Esophagus (tissue), 2 donors: ENCODE data around the gene HLA-DMA. TPM values are rescaled to one million over a fixed set of nuclear protein-coding genes. Genes with fewer than 3 reads are reported as not detected.

Experiments used
- H3K27ac ChIP-seq, 2 donors: one replicate each; pipeline ENCODE4 v1.5.1; 2013; ENCODE audit warnings: low read depth in 2 of 2, mild to moderate bottlenecking in 2 of 2, inconsistent platforms in 1 of 2, low read length in 1 of 2, moderate library complexity in 1 of 2
- H3K27me3 ChIP-seq, 2 donors: one replicate each; pipeline ENCODE4 v1.6.1; 2013; ENCODE audit warnings: low read length in 2 of 2, control low read depth in 1 of 2, mild to moderate bottlenecking in 1 of 2; ENCODE audit not compliant: insufficient read depth in 2 of 2, control insufficient read depth in 1 of 2
- H3K36me3 ChIP-seq, 2 donors: one replicate each; pipeline ENCODE4 v1.6.1; 2013; ENCODE audit warnings: low read length in 1 of 2; ENCODE audit not compliant: control insufficient read depth in 2 of 2, insufficient read depth in 2 of 2
- H3K4me1 ChIP-seq, 2 donors: one replicate each; pipeline ENCODE4 v1.6.1; 2013; ENCODE audit warnings: low read length in 1 of 2; ENCODE audit not compliant: control insufficient read depth in 2 of 2, insufficient read depth in 2 of 2
- H3K4me3 ChIP-seq, 2 donors: one replicate each; pipeline ENCODE4 v1.5.1; 2013; ENCODE audit warnings: low read length in 2 of 2, mild to moderate bottlenecking in 2 of 2, low read depth in 1 of 2, moderate library complexity in 1 of 2
- H3K9me3 ChIP-seq, 2 donors: one replicate each; pipeline ENCODE4 v1.6.1; 2013; ENCODE audit warnings: mild to moderate bottlenecking in 2 of 2, low read depth in 1 of 2, low read length in 1 of 2, moderate library complexity in 1 of 2; ENCODE audit not compliant: control insufficient read depth in 2 of 2, insufficient read depth in 1 of 2
- WGBS, 2 donors: extraction: QIAGEN DNeasy Blood & Tissue Kit; methylation state at CpG; one replicate each; pipeline ENCODE4 v1.1.7; 2013; 5-methylcytosine and 5-hydroxymethylcytosine counted together
- polyA plus RNA-seq, 2 donors: library from polyadenylated mRNA; stranded (reverse); fragments of 200-250 nt; gene quantifications; one replicate each; pipeline ENCODE4 v1.2.3, GENCODE V29; 2013
- donor health status: healthy with polysubstance abuse.
- donor health status: Bipolar disorder and iron deficiency.

The HLA-DMA gene
- 10 to 100 TPM; 11.3 to 14.4 TPM for polyA plus RNA-seq

- H3K27me3 ChIP-seq, result no peaks in the 10 kb centered on the region
- H3K9me3 ChIP-seq, result no peaks in the 10 kb centered on the region
- no peaks in the 10 kb centered on the region for H3K4me1 ChIP-seq
- WGBS, 2 donors, result 26 to 37% methylated on average over 10 of the region's 10 CpGs
- peak within 1 kb of the TSS in 1 of 2 donors; percentile 27 for H3K4me3 ChIP-seq
- peaks cover 0 to 5% of the 10 kb centered on the region in 2 donors for H3K36me3 ChIP-seq
- H3K27ac ChIP-seq, result peak within 1 kb of the TSS; percentile 50 to 83
Observed at GRCh38 chr6:32952817-32953739, at the start of gene HLA-DMA. Gene HLA-DMA (minus strand): TSS chr6:32953097. CDS start chr6:32953036, 61 bp downstream.

- no peaks in the 10 kb centered on the region for H3K4me1 ChIP-seq
- H3K9me3 ChIP-seq, result no peaks in the 10 kb centered on the region
- no peak overlapping the region for H3K4me3 ChIP-seq
- 63 to 71% methylated on average over 4 of the region's 4 CpGs for WGBS, 2 donors
- H3K27me3 ChIP-seq, result no peaks in the 10 kb centered on the region
- H3K27ac ChIP-seq, result no peak overlapping the region
- no peaks in the 10 kb centered on the region for H3K36me3 ChIP-seq
Observed at GRCh38 chr6:33001685-33002084, 48.8 kb upstream of the HLA-DMA start.

GRCh38 chr6:33000055-33000454 lies 47.2 kb upstream of the HLA-DMA start:
- whole genome bisulfite sequencing, 2 donors, result 45 to 52% methylated on average over 8 of the region's 8 CpGs
- no peaks in the 10 kb centered on the region for H3K36me3 ChIP-seq
- no peaks in the 10 kb centered on the region for H3K9me3 ChIP-seq
- no peaks in the 10 kb centered on the region for H3K27me3 ChIP-seq
- H3K27ac ChIP-seq, result no peak overlapping the region
- H3K4me1 ChIP-seq, result no peaks in the 10 kb centered on the region
- H3K4me3 ChIP-seq, result no peak overlapping the region

- H3K27me3 ChIP-seq, result no peaks in the 10 kb centered on the region
- no peak overlapping the region for H3K27ac ChIP-seq
- H3K36me3 ChIP-seq, result no peaks in the 10 kb centered on the region
- H3K4me1 ChIP-seq, result no peaks in the 10 kb centered on the region
- no peaks in the 10 kb centered on the region for H3K9me3 ChIP-seq
- WGBS, 2 donors, result 38 to 45% methylated on average over 2 of the region's 2 CpGs
- H3K4me3 ChIP-seq, result no peak overlapping the region
Observed at GRCh38 chr6:32995448-32995847, 42.6 kb upstream of the HLA-DMA start.

GRCh38 chr6:32993363-32993973 lies 40.6 kb upstream of the HLA-DMA start:
- H3K4me1 ChIP-seq, result no peaks in the 10 kb centered on the region

GRCh38 chr6:32991972-32992371 lies 39.1 kb upstream of the HLA-DMA start:
- Histone ChIP-seq H3K36me3 (no peaks in the 10 kb centered on the region), H3K27ac (no peak overlapping the region), H3K4me1 (no peaks in the 10 kb centered on the region), H3K27me3 (no peaks in the 10 kb centered on the region), H3K9me3 (no peaks in the 10 kb centered on the region), H3K4me3 (no peak overlapping the region)
- 63 to 74% methylated on average over 4 of the region's 4 CpGs for WGBS, 2 donors

More at GRCh38 chr6:32993363-32993973, 40.6 kb upstream of the HLA-DMA start:
- WGBS, 2 donors, result 88 to 92% methylated on average over 9 of the region's 9 CpGs
- Histone ChIP-seq H3K27ac (no peak overlapping the region), H3K4me3 (no peak overlapping the region), H3K27me3 (no peaks in the 10 kb centered on the region), H3K9me3 (no peaks in the 10 kb centered on the region), H3K36me3 (no peaks in the 10 kb centered on the region)

GRCh38 chr6:32989368-32989767 lies 36.5 kb upstream of the HLA-DMA start:
- Histone ChIP-seq H3K36me3 (no peaks in the 10 kb centered on the region), H3K9me3 (no peaks in the 10 kb centered on the region)
- 88 to 100% methylated on average over 1 of the region's 1 CpG for WGBS, 2 donors

GRCh38 chr6:32984622-32985389 lies 31.9 kb upstream of the HLA-DMA start:
- no peak overlapping the region for H3K27ac ChIP-seq
- H3K36me3 ChIP-seq, result peaks cover 12% of the 10 kb centered on the region in 2 donors
- 11 to 14% methylated on average over 9 of the region's 9 CpGs for WGBS, 2 donors
- H3K4me3 ChIP-seq, result no peak overlapping the region
- H3K27me3 ChIP-seq, result no peaks in the 10 kb centered on the region
- no peaks in the 10 kb centered on the region for H3K4me1 ChIP-seq
- H3K9me3 ChIP-seq, result no peaks in the 10 kb centered on the region

More at GRCh38 chr6:32989368-32989767, 36.5 kb upstream of the HLA-DMA start:
- H3K27ac ChIP-seq, result no peak overlapping the region
- H3K4me3 ChIP-seq, result no peak overlapping the region
- no peaks in the 10 kb centered on the region for H3K27me3 ChIP-seq
- no peaks in the 10 kb centered on the region for H3K4me1 ChIP-seq

- 32 to 35% methylated on average over 3 of the region's 3 CpGs for WGBS, 2 donors
- Histone ChIP-seq H3K27ac (no peak overlapping the region), H3K36me3 (peaks cover 14 to 15% of the 10 kb centered on the region in 2 donors), H3K4me1 (no peaks in the 10 kb centered on the region), H3K4me3 (no peak overlapping the region), H3K9me3 (no peaks in the 10 kb centered on the region), H3K27me3 (no peaks in the 10 kb centered on the region)
Observed at GRCh38 chr6:32983964-32984621, 31.2 kb upstream of the HLA-DMA start.
